Stimulated activated CD8-positive, alpha-beta memory T cell treated with anti-CD3 and anti-CD28 coated beads, Interleukin-4, amount 100 ng/mL, for 24 hours (primary cell): ENCODE results near the gene RBBP9.
"Not testable (repeated sequence)": the region's sequence is repeated elsewhere in the genome, so short reads cannot be mapped to it uniquely, and the experiment has no call there.

ENCODE experiments used
- DNase-seq: peaks from one replicate; pipeline ENCODE4 v3.0.0-alpha.2; 2020; ENCODE audit warnings: low read depth

Gene RBBP9

DNA sequence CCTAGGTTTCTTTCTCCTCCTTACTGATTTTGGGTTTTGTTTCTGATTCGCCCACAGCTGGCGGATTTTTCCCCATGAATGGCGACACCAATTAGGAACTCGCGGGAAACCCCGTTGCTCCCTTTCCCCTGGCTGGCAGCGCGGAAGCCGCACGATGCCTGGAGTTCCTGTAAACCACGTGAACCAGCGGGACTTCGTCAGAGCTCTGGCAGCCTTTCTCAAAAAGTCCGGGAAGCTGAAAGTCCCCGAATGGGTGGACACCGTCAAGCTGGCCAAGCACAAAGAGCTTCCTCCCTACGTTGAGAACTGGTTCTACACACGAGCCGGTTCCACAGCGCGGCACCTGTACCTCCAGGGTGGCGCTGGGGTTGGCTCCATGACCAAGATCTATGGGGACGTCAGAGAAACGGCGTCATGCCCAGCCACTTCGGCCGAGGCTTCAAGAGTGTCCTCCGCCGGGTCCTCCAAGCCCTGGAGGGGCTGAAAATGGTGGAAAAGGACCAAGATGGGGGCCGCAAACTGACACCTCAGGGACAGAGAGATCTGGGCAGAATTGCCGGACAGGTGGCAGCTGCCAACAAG, 7.5 kb upstream of the RBBP9 start:
- DNase-seq: no peak

DNA sequence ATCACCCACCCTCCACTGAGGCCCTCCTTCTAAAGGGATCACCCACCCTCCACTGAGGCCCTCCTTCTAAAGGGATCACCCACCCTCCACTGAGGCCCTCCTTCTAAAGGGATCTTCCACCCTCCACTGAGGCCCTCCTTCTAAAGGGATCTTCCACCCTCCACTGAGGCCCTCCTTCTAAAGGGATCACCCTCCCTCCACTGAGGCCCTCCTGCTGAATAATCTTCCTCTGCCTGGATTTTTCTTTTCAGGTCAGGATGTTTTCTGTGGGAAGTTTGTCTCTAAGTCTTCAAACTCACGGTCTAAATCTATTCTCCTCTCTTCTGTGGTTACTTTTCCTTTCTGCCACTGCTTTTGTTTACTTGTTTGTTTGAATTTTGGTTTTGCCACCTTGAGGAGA, 4.6 kb upstream of the RBBP9 start:
- DNase-seq: not testable (repeated sequence)

DNA sequence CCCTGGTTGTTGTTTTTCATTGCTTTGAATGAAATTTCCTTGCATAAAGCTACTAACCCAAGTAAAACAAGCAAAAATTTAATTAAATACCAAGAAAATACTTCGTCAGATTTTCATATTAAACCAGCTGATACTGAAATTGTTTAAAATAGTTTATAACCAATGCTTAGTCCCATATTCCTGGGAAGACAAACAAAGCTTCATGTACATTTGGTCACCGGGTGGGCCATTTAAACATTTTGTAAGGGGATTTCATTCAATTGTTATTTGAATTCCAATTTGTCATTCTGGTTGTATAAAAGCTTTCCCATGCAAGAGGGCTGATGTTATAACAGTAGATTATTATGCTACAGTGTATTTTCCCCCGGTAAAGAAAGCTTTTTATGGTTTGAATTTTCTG, 578 bp upstream of the RBBP9 start:
- DNase-seq: no peak

DNA sequence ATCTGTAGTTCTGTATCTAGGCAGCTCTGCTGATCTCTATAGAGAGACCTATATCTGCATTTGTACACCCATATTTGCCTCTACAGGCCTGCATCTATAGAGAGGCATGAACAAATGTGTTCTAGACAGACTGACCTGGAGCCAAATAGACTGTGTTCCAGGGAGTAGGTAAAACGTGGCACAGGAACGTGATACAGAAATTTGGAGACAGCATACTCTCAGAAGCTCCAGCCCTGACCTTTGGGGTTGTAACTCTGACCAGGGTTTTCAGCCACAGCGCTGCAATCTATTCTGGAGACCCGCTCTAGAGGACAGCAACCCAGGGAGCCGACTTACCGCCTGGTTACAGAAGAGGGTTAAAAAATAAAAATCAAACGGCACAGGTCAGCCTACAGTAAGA, 983 bp downstream of the RBBP9 start:
- DNase-seq: no peak

DNA sequence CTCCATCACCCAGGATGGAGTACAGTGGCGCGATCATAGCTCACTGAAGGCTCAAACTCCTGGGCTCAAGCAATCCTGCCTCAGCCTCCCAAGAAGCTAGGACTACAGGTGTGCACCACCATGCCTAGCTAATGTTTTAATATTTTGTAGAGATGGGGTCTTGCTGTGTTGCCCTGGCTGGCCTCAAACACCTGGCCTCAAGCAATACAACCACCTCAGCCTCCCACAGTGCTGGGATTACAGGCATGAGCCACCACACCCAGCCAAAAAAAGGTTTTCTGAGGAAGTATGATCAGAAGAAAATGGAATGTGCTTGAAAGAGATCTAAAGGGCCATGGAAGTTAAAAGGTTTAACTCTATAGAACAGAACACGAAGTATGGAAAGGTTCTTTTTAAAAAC, 8.7 kb downstream of the RBBP9 start:
- no peak for DNase-seq

DNA sequence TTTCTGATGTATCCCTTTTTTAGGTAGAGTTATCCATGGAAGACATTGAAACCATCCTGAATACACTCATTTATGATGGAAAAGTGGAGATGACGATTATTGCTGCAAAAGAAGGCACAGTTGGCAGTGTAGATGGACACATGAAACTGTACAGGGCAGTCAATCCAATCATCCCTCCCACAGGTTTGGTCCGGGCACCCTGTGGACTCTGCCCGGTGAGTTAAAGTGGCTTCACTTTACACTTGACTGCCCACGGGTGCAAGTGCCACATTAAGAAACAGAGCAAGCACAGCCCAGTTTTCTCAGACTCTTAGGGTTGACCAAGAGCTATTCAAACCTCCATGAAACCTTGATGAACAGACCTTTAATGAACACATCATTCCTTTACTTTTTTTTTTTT, 15.4 kb downstream of the RBBP9 start:
- no peak for DNase-seq

DNA sequence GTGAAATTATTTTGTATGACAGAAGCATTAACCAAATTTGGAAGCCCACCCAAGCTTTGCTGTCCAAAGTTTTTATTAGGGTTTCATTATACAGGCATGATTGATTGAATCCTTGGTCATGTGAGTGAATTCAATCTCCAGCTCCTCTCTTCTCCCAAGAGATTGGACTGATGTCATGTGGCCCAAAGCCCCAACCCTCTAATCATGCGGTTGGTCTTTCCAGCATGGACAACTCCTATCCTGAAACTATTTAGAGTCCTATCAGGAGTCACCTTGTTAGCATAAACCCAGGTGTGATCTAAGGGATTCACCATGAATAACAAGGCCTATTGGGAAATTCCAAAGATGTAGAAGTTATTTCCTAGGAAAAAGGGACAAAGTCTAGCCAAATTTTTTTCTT, 19.2 kb downstream of the RBBP9 start:
- DNase-seq: no peak

DNA sequence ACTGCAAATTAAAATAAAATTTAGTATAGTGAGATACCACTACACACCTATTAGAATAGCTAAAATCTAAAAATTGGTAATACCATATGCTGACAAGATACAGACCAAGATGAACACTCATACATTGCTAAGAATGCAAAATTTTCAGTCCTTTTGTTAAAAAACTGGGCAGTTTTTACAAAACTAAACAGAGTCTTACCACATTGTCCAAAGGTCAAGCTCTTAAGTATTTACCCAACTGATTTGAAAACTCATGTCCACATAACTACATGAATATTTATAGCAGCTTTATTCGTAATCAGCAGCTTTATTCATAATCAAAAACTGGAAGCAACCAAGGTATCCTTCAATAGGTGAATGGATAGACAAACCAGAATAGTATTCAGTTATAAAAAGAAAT, 19.8 kb downstream of the RBBP9 start:
- DNase-seq: no peak

DNA sequence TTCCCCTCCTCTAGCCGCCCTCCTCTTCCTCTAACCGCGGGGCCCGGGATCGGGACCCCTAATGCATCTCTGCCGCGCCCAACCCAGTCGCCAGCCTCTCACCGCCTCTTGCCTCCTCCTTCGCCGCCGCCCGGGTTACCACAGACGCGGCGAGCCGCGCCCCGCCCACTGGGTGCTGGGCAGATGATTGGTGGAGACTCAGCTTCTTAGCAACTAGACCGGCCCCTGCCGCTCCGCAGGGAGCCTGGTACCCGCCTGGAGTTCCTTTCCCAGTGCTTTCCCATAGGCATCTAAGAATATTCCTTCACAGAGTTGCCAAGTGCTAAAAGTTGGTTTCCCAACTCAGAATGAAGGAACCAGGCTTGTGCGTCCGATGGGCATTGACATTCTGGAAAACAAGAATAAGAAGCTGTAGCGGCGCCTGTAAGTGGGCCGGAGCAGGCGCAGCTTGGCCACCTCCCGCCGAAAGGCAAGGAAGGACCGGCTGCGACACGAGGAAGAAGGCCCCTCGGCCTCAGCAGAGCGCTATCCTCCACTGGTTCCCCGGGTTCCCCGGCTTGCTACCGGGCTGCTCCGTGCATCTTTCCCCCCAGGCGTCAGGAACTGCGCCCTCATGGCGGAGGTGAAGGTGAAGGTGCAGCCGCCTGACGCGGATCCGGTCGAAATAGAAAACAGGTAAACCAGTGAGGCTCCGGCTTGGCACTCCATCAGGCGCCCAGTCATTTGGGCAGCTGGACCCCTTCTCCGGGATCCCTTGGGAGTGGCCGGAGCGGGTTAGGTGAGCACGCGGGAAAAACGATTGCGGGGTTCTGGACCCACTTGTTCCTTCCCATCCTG, 29.9 kb downstream of the RBBP9 start, which contains the start of the genes DZANK1 and POLR3F:
DZANK1 (minus strand) TSS at position 137 of the 837 bp plus-strand sequence. CDS start 1,672 bp downstream, outside the sequence.
POLR3F (plus strand) TSS at position 497 of the 837 bp plus-strand sequence; CDS start at position 614, 117 bp downstream.
- peak; percentile 89 for DNase-seq

DNA sequence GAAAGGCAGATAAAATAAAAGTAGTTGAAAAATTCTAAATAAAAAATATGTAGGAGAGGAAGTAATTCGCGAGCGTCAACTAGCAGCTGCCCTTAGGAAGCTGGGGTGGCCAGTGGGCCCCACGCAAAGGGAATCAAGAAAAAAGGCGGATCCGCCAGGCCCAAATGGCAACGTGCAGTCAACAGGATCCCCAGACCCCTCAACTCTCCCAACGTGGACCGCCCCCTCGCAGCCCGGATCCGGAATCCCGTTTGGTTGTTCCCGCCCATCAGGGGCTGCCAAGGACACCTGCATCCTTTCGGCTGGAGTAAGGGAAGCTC, 30.5 kb downstream of the RBBP9 start:
- no peak for DNase-seq

DNA sequence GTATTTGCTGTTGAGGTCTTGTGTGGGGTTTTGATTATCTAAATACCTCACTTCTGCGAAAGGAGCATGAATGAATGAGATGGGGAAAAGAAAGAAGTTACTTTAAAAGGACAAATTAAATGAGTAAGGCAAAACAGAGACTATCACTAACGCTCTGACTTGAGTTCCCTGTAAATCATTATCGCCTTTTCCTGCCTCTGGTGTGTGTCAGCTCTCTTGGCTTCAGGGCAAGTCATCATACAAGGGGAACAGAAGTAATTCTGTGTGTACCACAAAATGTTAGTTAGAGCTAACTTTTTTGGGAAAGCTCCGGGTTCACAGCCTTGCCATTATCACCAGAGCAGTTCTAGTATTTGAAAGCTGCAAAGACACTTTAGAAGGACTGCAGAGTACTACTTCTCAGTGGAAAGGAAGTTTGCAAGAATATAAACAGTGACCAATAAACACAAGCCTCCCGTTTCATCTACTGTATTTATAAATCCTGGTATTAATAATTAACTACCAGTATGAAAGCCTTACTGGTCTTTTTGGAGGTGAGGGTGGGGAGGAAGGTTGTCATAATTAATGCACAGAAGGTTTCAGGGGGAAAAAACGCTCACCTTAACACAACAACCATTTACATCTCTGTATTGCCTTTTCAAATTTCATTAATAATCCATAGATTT, 31.4 kb downstream of the RBBP9 start:
- DNase-seq: no peak

DNA sequence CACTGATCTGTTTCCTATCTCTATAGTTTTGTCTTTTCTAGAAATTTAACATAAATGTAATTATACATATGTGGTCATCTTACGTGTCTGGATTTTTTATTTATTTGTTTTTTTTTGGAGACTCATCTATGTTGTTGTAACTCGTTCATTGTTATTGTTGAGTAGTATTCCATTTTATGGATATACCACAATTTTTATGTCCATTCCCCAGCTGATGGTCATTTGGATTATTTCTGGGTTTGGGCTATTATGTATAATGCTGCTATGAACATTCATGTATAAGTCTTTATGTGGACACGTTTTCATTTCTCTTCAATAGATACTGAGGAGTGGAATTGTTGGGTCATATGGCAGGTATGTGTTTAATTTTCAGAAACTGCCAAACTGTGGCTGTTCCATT, 40.4 kb downstream of the RBBP9 start:
- no peak for DNase-seq

DNA sequence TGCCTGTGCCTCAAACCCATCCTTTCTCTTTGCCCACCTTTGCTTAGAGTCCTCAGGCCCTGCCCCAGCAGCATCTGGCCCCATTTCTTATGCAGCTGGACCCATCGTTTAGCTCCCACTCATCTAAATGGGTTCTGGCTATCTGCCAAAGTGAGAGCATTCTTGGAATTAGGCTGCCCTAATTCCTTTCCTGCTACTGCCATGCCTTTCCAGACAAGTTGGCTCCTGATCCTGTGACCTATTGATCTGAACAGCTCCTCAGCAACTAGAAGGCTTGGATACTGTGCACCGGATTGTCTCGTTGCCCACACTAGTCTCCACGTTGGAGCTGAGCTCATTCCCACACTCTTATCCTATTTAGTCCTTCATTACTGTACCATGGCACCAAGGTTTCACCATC, 53.1 kb downstream of the RBBP9 start:
- DNase-seq: no peak

DNA sequence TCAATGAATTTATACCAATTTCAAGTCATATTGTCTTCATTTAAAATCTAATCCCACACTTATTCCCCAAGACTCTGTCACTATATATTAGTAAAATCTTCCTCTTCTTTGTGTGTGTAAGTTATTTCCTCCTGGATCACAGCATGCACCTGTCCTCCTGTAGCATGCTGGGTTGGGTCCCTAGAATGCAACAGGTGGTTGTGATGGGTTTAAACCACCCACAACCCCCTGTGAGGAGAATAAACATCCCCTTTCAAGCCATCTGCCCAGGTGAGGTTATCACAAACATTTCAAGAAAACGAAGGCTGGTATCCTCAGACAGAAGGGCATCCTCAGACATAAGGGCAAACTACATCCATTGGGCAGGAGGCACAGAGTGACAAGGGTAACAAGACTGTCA, 56.6 kb downstream of the RBBP9 start:
- DNase-seq: no peak

DNA sequence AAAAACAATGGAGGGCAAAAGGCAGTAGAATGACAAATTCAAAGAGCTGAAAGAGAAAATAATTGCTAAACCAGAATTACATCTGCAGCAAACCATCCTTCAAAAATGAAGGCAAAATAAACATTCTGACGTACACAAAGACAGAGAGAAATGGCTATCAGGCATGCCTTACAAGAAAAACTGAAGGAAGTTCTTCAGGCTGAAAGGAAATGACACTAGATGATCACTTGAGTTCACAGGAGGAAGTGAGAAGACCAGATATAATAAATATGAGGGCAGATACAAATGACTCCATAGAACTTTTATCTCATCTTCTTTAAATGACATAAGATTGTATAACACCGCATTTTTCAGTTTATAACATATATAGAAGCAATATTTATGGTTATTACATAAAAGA, 60.2 kb downstream of the RBBP9 start:
- no peak for DNase-seq
